Measurements from ENCODE around the gene RUNX2. TPM values are rescaled to one million over a fixed set of nuclear protein-coding genes. Genes with fewer than 3 reads are reported as not detected.
"Not testable (repeated sequence)": the region's sequence is repeated elsewhere in the genome, so short reads cannot be mapped to it uniquely, and the experiment has no call there.

RUNX2 gene
- polyA plus RNA-seq, 3 donors: 1.5 to 2.8 (median 2.7) TPM

DNA sequence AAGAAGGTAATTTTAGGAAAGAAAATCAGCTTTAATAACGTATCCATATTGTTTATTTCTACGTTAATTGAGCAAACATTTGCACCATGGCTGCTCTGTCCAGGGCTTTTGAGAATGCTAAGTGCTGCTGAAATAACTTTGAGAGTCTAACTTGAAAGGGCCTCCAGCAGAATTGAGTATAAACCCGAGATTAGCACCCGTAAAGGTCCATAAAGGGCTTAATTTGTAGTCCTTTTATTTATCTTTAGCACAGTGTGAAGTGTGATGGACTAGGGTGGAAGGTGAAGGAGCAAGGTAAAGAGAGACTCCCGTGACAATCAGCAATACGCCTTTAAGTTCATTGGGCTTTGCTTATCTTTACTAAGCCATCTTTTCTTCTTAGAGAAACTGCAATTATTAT is 127.3 kb downstream of the RUNX2 start:
- DNase-seq: no peak

DNA sequence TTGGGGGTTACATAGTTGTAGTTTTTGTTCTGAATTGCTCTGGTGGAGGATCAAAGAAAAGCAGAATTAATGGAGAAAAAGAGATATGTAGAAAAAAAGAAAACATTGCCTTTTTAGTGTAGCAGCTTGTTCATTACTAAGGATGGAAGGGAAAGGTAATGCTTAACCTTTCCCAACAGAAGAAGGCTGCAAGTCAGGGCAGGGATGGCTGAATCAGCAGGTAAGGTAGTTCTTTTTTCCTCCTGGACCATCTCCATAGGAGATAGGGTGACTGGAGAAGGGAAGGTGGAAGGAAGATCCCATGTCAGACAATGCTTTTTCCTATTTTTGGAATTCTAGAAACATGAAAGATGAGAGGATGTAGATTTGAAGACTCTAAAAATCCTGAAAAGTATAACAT is 129.0 kb downstream of the RUNX2 start:
- DNase-seq: no peak

DNA sequence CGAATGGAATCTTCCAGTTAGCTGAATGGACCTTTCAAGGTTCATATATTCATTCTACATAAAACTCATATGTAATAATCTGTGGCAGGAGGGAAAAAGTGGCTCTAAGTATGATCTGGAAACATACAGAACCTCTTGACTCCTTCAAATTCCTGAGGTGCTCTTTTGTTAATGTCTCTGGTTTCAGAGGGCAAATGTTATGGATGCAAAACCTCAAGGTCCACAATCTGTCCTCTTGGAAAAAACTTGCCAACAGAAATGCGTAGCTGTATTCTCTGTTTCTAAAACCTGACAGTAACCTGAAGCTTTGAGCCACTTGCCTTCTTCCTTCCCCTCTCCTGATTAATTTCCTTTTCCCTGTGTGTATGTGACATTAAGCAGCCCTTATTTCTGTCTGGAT is 130.5 kb downstream of the RUNX2 start:
- DNase-seq: no peak

DNA sequence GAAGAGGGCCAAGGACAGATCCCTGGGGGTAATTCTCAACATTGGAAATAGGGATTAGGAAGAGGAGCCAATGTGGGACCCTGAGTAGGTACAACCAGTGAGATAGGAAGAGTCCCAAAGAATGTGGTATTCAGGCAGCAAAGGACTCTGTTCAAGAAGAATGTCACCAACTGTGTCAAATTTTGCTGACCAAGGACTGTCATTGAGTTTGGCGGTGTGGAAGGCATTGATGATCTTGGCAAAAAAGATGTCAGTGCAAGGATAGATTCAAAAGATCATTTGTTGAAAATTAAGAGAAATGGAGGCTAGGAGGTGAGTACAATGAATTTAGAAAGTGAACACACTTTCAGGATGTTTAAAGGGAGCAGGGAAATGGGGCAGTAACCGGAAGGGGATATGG is 132.0 kb downstream of the RUNX2 start:
- no peak for DNase-seq

DNA sequence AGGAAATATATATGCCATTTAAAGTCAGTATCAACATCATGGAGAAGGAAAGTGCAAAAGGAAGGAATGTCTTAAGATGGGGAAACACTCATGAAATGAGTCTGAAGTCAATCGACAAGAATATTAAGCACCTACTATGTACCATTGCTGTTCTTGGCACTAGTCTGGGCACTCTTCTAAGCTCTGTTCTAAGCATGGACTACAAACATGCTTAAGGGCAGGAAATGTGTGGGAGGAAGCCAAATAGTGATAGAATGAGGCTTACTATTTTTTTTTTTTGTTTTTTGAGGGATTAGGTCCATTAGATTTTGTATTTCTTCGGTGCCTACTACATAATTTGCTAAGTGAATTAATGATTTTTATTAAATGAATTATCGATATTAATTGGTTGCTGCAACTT is 133.4 kb downstream of the RUNX2 start:
- DNase-seq: no peak

DNA sequence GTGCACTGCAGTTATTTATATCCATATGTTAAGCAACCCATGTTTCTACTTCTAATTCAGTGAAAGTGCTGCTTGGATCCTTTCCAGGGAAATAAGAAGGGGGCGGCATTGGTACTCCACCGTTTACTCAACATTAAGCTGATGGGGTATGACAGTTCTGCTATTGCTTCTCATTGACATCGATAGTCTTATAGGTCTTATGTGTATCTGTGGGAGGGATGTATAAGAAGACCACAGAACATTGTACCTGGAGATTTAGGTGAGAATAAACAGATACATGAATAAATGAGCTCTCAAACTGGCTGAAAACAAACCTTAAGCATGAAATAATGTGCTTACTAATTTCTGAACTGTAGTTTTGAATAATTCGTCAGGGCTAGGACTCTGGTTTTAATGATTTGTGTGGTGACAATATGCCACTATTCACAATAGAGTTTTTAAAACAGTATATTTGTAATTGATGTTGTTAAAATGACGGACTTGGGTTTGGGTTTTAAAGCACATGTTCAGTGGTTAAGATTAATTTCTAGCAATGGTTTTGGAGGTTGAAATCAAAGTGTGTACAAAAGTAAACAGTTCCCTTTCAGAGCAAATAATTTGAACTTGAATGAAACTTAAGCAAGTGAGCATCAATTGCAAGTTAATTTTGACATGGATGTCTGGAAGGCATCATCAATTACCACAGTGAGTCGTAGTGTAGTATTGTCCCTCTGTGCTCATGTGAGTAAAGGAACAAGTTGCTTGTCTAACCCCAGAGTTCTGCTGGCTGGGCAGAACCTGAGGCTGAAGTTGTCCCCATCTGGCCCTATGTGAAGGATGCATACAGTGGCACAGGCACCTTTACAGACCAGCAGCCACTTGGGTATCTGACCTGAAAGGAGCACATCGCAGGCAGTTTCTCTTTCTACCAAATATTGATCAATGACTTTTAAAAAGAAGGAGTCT is 134.3 kb downstream of the RUNX2 start:
- DNase-seq: no peak

DNA sequence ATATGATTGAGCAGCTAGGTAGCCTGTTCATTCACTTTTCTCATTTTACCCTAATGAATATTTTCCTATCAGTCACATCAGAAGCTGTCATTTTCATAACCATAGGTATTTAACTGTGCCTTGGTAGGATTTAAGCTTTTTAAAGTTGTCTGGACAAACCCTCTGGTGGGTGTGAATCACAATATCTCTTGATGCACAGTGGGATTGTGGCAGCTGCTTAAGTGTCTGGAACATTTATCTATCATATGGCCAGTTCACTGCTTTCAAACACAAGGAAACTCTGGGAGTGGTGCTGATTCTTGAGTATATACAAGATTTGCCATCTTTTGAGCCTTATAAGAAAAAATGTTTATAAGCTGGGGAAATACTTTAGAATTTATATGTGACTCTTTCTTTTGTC is 136.6 kb downstream of the RUNX2 start:
- DNase-seq: no peak

DNA sequence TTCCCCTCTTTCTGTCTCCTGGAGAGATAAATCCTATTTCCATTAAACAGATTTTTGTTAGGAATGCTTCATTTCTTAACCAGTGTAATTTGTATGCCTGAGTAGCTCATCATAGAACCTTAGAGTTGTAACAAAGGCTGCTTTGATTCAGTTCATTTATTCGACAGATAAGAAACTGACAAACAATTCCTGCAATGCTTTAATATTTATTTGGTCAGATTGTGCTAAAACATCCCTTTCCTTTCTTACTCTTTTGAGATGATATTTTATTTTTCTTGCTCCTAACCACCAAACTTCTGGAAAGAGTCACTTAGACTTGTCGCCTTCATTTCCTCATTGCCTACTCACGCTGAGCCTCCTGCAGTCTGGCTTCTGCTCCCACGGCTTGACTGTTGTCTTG is 138.6 kb downstream of the RUNX2 start:
- DNase-seq: no peak

DNA sequence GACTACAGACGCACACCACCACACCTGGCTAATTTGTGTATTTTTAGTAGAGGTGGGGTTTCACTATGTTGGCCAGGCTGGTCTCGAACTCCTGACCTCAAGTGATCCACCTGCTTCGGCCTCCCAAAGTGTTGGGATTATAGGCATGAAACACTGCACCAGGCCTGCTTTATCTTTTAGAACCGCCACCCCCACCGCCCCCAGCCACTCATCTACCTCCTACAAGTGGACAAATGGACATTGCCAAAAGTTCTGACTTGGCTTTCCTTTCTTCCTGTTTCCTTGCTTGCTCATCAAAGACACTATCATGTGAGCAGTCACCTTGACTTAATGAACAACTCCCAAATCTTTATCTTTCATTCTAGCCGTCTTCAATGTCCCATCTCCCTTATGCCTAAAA is 139.3 kb downstream of the RUNX2 start:
- not testable (repeated sequence) for DNase-seq

DNA sequence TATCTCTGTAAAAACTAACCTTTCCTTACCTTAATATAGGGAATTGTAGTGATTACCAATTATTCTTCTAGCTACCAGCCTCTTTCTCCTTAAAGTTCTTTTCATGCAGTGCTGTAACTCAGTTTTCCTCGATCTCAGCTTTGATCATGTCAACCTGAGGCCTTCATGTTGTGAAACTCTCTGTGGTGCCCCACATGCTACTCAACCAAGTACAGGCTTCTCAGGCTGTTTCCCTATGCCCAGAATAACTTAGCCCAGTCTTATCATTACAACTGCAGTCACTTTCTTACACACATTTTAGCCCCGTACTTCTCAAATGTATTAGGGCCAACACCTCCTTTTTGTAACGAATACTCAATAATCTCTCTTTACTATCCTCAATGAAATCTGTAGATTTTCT is 139.7 kb downstream of the RUNX2 start:
- DNase-seq: no peak

DNA sequence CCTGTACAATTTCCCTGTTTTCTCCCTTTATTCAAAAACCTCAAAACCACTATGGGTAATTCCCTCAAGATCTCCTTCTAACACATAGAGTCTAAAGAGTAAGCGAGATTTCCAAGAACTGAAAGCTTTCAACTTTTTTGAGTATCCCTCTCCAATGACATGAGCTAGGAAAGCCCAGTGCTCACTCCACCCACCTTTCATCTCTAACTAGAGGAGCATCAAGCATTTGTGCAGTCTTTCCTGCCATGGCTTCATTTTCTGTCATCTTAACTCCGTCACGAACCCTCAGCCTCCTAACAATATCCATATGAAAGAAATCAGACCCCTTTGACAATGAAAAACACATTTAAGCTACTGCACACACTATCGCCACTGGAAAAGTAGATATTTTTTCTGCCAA is 141.5 kb downstream of the RUNX2 start:
- no peak for DNase-seq

DNA sequence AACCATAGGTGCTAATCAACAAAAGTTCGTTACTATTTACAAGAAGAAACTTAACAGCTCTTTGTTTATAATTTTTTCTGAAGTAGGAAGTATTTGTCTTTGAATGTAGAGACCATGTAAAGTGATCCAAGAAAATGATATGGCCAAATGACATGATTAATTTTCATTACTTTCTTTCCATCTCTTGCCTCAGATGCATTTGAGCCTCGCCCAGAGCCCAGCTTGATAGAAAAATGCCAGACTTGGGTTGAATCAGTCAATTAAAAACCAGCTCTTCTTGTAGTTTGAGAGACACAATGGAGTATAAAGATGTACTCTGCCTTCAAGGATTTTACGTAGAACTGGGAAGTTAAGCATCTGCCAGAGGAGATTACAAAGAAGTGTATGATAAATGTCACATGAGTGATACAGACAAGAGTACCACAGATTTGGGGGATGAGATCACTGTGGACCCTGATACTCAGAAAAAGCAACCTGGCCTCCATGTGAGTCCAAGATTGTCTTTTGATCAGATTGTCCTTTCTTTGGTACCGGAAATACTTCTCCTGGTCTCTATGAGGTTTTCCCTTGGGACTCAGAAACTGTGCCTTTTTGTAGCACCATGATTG is 142.1 kb downstream of the RUNX2 start:
- no peak for DNase-seq

DNA sequence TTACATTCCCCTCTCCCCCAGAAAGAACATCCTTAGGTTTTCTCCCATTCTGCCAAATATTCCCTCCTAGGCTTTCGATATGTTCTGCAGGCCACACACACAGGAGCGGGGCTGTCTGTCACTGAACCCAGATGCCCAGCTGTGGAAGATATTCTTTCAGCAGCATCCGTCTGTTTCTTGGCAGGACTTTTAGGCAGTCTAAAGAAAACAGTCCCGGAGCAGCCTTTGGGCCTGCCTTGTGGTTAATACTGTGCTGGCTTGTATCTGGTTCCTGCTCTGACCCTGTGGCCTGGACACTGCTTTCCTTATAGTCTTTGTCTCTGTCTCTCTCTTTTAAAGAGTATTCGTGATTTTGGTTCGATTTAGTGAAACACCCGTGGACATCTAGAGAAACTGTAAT is 144.3 kb downstream of the RUNX2 start:
- DNase-seq: no peak

DNA sequence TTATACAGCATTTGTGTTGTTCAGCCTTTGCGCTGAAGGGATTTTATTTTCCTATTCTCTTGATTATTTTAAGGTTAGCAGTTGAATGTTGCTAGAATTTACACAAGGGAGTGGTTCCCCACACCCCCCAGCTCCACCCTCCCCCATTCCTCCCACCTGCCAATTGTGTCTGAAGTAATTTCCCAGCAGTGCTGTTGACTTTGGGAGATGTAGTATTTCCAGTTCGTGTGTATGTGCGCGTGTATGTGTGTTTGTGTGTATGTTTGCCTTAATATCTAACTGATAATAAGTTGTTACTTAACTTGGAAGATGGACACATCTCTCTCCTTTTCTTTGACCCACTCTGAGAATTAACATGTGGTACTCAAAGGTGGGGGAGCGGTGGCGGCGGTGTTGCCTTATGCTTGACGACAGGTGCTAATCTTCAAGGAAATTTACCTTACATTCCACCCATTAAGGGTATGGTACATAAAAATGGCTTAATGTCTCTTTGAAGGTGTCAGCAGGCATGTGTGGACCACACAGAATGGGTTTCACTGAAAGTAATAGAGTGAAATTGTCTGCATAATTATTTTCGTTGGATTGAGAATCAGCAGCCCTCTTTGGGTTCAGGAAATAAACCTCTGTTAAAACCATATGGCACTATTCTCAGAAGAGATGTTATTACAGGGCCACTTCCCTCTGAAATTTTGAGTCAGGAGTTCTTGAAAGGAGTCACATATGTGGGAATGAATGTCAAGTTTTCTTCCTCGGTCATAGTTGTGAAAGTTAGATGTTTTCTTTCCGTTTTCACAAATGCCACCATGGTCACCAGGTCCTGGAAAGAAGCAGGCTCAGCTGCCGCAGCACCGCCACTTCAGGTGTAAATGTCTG is 145.2 kb downstream of the RUNX2 start:
- no peak for DNase-seq

DNA sequence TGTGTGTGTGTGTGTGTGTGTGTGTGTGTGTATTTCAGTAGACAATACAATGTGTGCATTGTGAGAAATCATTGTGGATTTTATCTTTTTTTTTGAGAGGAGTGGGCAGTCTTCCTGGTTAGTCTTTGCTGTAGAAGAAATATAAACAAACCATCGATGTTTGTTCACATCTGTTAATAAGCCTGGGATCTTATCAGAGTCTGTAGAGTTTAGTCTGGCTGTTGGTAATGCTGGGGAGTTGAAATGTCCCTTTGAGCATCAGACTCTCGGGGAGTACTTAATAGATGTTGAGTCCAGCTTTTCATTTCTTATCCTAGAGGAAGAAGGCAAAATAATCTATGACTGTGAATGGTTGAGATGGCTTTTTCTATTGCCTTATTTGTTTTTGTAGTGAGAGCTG is 146.2 kb downstream of the RUNX2 start:
- no peak for DNase-seq

DNA sequence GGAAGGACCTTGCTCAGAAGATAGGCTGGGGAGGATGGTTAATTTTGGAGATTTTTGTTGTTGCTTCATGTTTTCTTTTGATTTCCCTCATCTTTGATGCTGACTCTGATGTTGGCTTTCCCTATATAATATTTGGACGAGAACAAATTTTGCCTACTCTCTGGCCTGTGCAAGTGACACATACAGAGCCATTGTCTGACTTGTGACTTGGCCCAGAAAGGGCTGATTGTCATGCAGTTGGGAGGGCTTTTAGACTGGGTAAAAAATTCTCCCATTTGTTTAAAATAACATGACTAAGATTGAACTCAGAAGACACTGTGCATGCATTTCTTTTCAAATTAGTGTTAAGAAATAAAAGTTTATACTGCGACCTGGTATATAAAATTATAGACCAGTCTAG is 148.2 kb downstream of the RUNX2 start:
- no peak for DNase-seq

DNA sequence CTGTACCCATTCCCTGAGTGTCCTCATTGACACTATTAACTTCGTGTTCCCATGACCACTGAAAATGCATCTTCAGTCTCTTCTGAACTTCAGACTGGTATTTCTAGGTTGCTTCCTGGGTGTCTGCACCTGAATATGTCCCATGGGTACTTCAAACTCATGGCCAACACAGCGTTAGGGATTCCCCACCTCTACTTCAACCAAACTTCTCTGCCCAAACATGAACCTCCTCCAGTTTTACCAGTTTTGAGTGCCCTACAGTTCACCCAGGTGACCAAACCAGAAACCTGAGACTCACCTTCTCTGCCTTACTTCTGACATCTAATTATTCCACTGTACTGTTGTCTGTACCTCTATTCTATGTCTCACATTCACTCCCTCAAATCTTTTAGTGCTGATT is 149.1 kb downstream of the RUNX2 start:
- DNase-seq: no peak

DNA sequence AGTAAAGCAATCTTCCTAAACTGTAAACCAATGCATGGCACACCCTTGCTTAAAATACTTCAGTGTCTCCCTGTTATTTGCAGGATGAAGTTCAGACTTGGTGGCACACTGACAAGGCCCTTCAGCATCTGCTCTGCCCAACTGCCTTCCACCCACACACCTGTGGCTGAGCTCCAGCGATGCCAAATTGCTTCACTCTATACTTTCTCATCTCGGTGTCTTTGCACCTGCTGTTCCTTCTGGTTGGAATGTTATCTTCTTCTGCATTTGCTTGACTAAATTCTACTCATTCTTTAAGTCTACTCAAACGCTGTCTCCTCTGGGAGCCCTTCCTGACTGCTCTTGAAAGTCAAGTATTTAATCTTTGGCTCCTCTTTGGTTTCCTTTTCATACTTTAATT is 149.7 kb downstream of the RUNX2 start:
- DNase-seq: no peak

DNA sequence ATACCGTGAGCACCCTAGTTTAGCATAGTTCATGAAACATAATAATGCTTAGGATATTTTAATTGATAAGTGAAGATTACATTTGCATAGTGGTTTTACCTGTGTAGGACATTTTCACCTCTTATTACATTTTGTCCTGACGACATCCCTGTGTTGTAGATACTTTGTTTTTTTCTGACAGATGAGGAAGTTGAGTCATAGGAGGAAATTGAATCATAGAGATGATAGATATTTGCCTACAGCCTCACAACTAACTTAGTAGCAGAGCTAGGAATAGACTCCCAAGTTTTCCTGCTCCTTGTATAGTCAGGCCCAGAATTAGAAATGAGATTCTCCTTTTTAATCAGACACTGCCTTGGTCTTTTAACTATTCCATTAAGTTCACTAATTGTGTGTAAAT is 150.1 kb downstream of the RUNX2 start:
- DNase-seq: no peak

DNA sequence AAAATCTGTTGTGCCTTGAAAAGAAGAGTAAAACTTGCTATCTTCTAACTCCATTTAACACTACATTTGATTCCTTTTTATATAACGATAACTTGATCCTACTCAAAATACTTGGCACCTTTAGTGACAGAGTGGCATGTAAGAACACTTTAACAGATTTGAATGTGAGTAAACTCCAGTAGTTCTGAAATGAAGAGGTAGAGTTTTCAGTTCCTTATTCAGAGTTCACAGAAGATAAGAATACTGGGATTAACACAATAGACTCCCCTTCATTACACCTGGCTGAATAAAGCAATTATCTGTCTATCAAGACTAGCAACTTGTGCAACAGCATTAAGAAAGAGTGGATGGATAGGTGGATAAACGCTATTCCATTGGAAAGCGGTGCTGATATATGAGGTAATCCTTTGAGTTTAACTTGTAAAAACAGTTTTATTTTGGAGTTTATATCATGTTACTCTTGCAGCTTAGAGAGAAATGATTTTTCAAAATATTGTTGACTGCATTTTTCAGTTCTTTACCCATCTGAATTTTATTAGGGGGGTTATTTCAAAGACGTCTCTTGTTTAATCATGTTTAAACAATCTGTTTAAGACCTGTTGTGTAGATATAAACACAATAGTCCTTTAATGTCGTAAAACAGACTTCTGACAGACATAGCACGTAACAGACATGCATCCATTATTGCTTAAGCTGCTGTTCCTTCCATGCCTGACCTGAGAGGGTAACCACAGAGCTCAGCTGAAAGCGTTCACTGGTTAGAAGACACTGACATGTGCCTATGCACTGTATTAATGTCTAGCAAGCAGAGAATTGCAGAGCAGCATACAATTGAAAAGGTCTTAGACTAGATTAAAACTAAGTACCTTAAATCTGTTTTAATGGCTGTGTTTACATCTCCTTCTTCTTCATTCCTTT is 152.0 kb downstream of the RUNX2 start:
- no peak for DNase-seq

DNA sequence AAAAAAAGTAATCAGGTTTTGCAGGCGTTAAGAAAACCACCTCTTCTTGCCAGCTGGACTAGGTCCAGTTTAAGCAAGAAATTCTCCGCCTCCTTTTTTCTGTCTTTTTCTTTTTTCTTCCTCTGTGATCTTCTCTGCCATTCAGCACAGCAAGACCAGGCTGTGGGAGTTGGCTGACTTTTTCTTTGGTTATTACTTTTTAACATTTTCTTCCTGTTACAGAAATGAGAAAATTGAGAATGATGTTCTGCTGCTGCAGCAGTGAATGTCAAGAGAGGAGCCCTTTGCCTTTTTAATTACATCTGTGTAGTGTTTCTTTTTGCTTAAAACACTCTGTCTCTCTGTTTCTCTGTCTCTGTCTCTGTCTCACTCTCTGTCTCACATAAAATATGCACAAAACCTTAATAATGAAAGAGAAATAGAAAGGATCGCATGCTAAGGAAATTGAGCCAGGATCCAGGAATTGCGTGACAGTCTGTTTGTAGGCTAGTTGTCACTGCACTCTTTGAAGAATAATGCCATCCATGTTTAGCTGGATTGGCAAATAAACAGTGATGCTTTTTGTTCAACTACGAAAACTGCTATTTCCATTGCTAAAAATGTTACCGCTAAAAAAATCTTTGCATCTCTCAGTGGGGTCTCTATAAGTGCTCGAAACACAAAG is 152.8 kb downstream of the RUNX2 start:
- no peak for DNase-seq

All from renal pelvis (tissue), 4 donors.